Measurements from ENCODE around the gene PCSK7.

DNA sequence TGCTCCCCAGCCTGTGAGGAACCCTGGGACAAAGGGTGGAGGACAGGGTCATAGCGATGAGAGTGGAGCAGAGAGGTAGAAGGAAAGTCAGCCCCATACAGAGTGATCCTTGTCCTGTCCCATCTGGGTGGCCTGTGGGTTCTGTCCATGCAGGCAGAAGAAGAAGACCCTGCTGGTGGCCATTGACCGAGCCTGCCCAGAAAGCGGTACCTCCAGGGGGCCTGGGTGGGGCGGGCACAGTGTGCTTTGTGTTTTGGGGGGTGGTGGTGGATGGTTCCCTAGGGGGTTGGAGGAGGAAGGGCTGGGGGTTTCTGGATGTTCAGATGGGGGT, 45.5 kb downstream of the PCSK7 start:
- TF ChIP-seq, protein P1, sequence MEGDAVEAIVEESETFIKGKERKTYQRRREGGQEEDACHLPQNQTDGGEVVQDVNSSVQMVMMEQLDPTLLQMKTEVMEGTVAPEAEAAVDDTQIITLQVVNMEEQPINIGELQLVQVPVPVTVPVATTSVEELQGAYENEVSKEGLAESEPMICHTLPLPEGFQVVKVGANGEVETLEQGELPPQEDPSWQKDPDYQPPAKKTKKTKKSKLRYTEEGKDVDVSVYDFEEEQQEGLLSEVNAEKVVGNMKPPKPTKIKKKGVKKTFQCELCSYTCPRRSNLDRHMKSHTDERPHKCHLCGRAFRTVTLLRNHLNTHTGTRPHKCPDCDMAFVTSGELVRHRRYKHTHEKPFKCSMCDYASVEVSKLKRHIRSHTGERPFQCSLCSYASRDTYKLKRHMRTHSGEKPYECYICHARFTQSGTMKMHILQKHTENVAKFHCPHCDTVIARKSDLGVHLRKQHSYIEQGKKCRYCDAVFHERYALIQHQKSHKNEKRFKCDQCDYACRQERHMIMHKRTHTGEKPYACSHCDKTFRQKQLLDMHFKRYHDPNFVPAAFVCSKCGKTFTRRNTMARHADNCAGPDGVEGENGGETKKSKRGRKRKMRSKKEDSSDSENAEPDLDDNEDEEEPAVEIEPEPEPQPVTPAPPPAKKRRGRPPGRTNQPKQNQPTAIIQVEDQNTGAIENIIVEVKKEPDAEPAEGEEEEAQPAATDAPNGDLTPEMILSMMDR (IDR thresholded peaks at IDR 0.05; ENCODE audit: insufficient read depth, low read length, poor library complexity, severe bottlenecking) = no peak
- no peak for TF ChIP-seq EZH2phosphoT487 (conservative IDR thresholded peaks at IDR 0.05; ENCODE audit: low read length)
